Measurements from ENCODE around the gene PADI6. TPM values are rescaled to one million over a fixed set of nuclear protein-coding genes. Genes with fewer than 3 reads are reported as not detected.

The PADI6 gene
- total RNA-seq, 2 experiments from 2014 or later, result not detected

DNA sequence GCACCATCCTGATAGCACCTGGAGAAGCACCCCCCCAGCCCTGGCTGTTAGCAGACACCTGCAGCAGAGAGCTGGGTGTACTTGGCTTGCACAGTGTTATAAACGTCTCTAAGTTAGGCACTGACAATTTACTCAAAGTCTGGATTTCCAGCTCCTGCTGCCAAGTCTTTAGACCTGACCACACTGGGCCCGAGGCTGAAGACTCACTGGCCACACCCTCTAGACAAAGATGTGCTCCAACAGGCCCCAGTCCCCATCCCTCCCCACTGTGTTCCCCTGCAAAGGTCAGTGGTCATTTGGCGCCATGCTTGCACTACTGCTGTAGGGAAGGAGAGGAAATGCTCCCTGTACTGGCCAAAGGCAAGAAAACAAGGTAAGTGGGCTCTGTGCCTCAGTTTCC, 31.1 kb downstream of the PADI6 start:
- ChIA-PET POLR2A (no interaction called here), CTCF (no interaction called here)
- no peak overlapping the region for H3K4me3 ChIP-seq (ENCODE audit: low read length)
- ATAC-seq (ENCODE audit: poor library complexity) (no peak), DNase-seq (no peak)
- no peaks in the 10 kb centered on the region for H3K4me1 Mint-ChIP-seq (ENCODE audit: low read depth)
- H3K36me3 Mint-ChIP-seq (ENCODE audit: low read depth), result peaks cover 12% of the 10 kb centered on the region
- H3K27me3 ChIP-seq (ENCODE audit: control insufficient read depth in 1 of 2, insufficient read depth in 2 of 2, low read length in 2 of 2), result no peaks in the 10 kb centered on the region
- no peaks in the 10 kb centered on the region for H3K4me1 ChIP-seq (ENCODE audit: insufficient read depth, low read length)
- H3K9me3 ChIP-seq (ENCODE audit: control insufficient read depth in 1 of 2, insufficient read depth in 1 of 2, low read length in 2 of 2), result no peaks in the 10 kb centered on the region
- TF ChIP-seq, protein P1, sequence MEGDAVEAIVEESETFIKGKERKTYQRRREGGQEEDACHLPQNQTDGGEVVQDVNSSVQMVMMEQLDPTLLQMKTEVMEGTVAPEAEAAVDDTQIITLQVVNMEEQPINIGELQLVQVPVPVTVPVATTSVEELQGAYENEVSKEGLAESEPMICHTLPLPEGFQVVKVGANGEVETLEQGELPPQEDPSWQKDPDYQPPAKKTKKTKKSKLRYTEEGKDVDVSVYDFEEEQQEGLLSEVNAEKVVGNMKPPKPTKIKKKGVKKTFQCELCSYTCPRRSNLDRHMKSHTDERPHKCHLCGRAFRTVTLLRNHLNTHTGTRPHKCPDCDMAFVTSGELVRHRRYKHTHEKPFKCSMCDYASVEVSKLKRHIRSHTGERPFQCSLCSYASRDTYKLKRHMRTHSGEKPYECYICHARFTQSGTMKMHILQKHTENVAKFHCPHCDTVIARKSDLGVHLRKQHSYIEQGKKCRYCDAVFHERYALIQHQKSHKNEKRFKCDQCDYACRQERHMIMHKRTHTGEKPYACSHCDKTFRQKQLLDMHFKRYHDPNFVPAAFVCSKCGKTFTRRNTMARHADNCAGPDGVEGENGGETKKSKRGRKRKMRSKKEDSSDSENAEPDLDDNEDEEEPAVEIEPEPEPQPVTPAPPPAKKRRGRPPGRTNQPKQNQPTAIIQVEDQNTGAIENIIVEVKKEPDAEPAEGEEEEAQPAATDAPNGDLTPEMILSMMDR (IDR thresholded peaks at IDR 0.05), result no peak
- H3K9me3 Mint-ChIP-seq, result no peaks in the 10 kb centered on the region
- no peak overlapping the region for H3K4me3 Mint-ChIP-seq
- no peak overlapping the region for H3K27ac Mint-ChIP-seq
- intact Hi-C loops (cut with DNase I, micrococcal nuclease), result no loop called here
- no peak overlapping the region for H3K27ac ChIP-seq (ENCODE audit: low read depth in 1 of 2, low read length in 2 of 2)
- no peaks in the 10 kb centered on the region for H3K27me3 Mint-ChIP-seq
- H3K36me3 ChIP-seq (ENCODE audit: insufficient read depth, low read length), result peaks cover 3% of the 10 kb centered on the region

GRCh38 chr1:17404034-17404684, 32.2 kb downstream of the PADI6 start:
- intact Hi-C loops (cut with DNase I, micrococcal nuclease), result no loop called here
- no peak for ATAC-seq (ENCODE audit: poor library complexity)
- POLR2A ChIA-PET, result no interaction called here

DNA sequence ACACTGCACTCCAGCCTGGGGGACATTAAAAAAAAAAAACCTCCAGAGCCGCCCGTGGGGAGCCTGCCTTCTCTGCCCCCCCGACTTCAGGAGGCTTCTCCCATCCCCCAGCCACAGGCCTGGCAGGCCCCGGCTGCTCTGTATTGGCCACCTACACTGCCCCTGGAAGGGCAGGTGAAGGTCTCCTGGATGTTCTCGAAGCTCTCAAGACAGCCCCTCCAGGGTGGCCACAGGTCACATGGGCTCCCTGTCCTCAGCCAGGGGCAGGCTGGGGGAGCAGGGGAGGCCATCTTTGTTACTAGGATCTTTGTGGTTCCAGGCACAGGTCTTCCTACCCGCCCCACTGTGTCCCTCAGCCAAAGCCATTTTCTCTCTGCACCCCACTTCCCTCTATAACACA, 32.8 kb downstream of the PADI6 start:
- Histone ChIP-seq H3K4me1 (ENCODE audit: insufficient read depth, low read length) (no peaks in the 10 kb centered on the region), H3K9me3 (ENCODE audit: control insufficient read depth in 1 of 2, insufficient read depth in 1 of 2, low read length in 2 of 2) (no peaks in the 10 kb centered on the region), H3K27me3 (ENCODE audit: control insufficient read depth in 1 of 2, insufficient read depth in 2 of 2, low read length in 2 of 2) (no peaks in the 10 kb centered on the region), H3K27ac (ENCODE audit: low read depth in 1 of 2, low read length in 2 of 2) (no peak overlapping the region), H3K36me3 (ENCODE audit: insufficient read depth, low read length) (peaks cover 20% of the 10 kb centered on the region), H3K4me3 (ENCODE audit: low read length) (no peak overlapping the region)
- no peak overlapping the region for H3K27ac Mint-ChIP-seq
- TF ChIP-seq, protein P1 (IDR thresholded peaks at IDR 0.05), result no peak
- POLR2A ChIA-PET, result no interaction called here
- peaks cover 30% of the 10 kb centered on the region for H3K36me3 Mint-ChIP-seq (ENCODE audit: low read depth)
- no peaks in the 10 kb centered on the region for H3K9me3 Mint-ChIP-seq
- no peaks in the 10 kb centered on the region for H3K4me1 Mint-ChIP-seq (ENCODE audit: low read depth)
- ATAC-seq (ENCODE audit: poor library complexity) (no peak), DNase-seq (no peak)
- intact Hi-C loops (cut with DNase I, micrococcal nuclease), result no loop called here
- no peak overlapping the region for H3K4me3 Mint-ChIP-seq
- H3K27me3 Mint-ChIP-seq, result no peaks in the 10 kb centered on the region
- CTCF ChIA-PET, result no interaction called here

More at GRCh38 chr1:17404034-17404684, 32.2 kb downstream of the PADI6 start:
- Mint-ChIP-seq H3K9me3 (no peaks in the 10 kb centered on the region), H3K4me1 (ENCODE audit: low read depth) (no peaks in the 10 kb centered on the region), H3K36me3 (ENCODE audit: low read depth) (peaks cover 23% of the 10 kb centered on the region), H3K4me3 (no peak overlapping the region), H3K27me3 (no peaks in the 10 kb centered on the region), H3K27ac (no peak overlapping the region)
- Histone ChIP-seq H3K36me3 (ENCODE audit: insufficient read depth, low read length) (peaks cover 13% of the 10 kb centered on the region), H3K27me3 (ENCODE audit: control insufficient read depth in 1 of 2, insufficient read depth in 2 of 2, low read length in 2 of 2) (no peaks in the 10 kb centered on the region), H3K27ac (ENCODE audit: low read depth in 1 of 2, low read length in 2 of 2) (no peak overlapping the region), H3K9me3 (ENCODE audit: control insufficient read depth in 1 of 2, insufficient read depth in 1 of 2, low read length in 2 of 2) (no peaks in the 10 kb centered on the region), H3K4me1 (ENCODE audit: insufficient read depth, low read length) (no peaks in the 10 kb centered on the region), H3K4me3 (ENCODE audit: low read length) (no peak overlapping the region)
- CTCF ChIA-PET, result no interaction called here
- TF ChIP-seq, protein P1 (IDR thresholded peaks at IDR 0.05), result no peak
- no peak for DNase-seq
